Measurements from ENCODE around the gene ADGRG2. TPM values are rescaled to one million over a fixed set of nuclear protein-coding genes. Genes with fewer than 3 reads are reported as not detected.

ADGRG2 gene
- total RNA-seq, 2 experiments from 2014 or later, result not detected

DNA sequence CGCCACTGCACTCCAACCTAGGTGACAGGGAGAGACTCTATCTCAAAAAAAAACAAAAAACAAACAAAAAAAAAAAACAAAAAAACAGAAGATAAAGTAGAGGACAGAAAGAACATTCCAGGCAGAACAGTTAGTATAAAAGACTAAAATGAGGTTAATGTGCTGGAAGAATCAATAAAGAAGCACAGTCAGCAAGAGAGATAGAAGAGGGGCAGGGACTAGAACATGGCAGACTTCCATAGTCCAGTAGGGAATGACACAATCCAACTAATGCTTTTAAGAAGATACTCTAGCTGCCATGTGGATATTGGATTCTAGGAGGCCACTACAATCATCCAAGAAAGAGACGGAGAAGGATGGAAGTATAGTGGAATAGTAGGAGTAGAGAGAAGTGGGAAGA, 11.6 kb downstream of the ADGRG2 start:
- ChIA-PET POLR2A (no interaction called here), CTCF (no interaction called here)
- no peaks in the 10 kb centered on the region for H3K4me1 Mint-ChIP-seq (ENCODE audit: low read depth)
- H3K4me3 Mint-ChIP-seq, result no peak overlapping the region
- no peaks in the 10 kb centered on the region for H3K36me3 Mint-ChIP-seq (ENCODE audit: low read depth)
- no peak overlapping the region for H3K27ac Mint-ChIP-seq
- no peaks in the 10 kb centered on the region for H3K9me3 Mint-ChIP-seq (ENCODE audit: insufficient read depth)
- peaks cover 10% of the 10 kb centered on the region for H3K27me3 Mint-ChIP-seq (ENCODE audit: low read depth)
- DNase-seq, result no peak
- no peak for ATAC-seq

DNA sequence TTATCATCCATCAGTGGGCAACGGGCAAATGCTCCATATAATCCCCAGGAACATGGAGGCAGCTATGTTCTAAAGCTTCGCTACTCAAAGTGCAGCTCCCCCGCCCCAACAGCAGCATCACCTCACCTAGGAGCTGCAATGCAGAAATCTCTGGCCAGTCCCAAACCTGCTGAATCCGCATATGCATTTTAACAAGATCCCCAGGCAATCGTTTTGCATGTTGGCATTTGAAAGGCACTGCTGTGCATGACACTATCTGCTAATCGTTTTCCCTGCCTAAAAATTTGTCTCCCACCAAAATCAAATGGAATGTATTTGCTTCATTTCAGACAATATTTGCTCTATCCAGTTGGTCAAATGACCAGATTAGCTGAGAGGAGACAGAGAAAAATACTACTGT, 15.2 kb downstream of the ADGRG2 start:
- POLR2A ChIA-PET, result no interaction called here
- no peak overlapping the region for H3K27ac Mint-ChIP-seq
- no peaks in the 10 kb centered on the region for H3K9me3 Mint-ChIP-seq (ENCODE audit: insufficient read depth)
- no peaks in the 10 kb centered on the region for H3K36me3 Mint-ChIP-seq (ENCODE audit: low read depth)
- no peak overlapping the region for H3K4me3 Mint-ChIP-seq
- peaks cover 7% of the 10 kb centered on the region for H3K27me3 Mint-ChIP-seq (ENCODE audit: low read depth)
- CTCF ChIA-PET, result no interaction called here
- no peak for ATAC-seq
- no peaks in the 10 kb centered on the region for H3K4me1 Mint-ChIP-seq (ENCODE audit: low read depth)
- no peak for DNase-seq

DNA sequence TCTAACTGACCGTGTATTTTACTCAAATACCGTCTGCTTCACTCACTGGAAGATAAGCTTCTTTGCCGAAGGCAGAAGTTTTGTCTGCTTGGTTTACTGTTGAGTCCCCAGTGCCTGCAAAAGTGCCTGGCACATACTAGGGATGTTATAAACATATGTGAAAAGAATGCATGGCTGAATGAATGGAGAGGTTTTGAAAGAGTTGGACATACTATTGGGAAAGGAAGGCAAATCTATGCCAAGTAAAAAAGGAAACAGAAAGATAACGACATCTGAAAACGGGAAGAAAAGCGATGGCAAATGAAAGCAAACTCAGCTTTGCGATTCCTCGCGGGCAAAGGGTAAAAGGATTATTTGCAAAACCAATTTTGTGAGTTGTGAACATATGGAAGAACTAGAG, 21.7 kb downstream of the ADGRG2 start:
- H3K4me1 Mint-ChIP-seq (ENCODE audit: low read depth), result no peaks in the 10 kb centered on the region
- ChIA-PET POLR2A (no interaction called here), CTCF (no interaction called here)
- no peaks in the 10 kb centered on the region for H3K27me3 Mint-ChIP-seq (ENCODE audit: low read depth)
- H3K36me3 Mint-ChIP-seq (ENCODE audit: low read depth), result no peaks in the 10 kb centered on the region
- H3K9me3 Mint-ChIP-seq (ENCODE audit: insufficient read depth), result no peaks in the 10 kb centered on the region
- DNase-seq, result no peak
- no peak overlapping the region for H3K4me3 Mint-ChIP-seq
- no peak for ATAC-seq
- no peak overlapping the region for H3K27ac Mint-ChIP-seq

DNA sequence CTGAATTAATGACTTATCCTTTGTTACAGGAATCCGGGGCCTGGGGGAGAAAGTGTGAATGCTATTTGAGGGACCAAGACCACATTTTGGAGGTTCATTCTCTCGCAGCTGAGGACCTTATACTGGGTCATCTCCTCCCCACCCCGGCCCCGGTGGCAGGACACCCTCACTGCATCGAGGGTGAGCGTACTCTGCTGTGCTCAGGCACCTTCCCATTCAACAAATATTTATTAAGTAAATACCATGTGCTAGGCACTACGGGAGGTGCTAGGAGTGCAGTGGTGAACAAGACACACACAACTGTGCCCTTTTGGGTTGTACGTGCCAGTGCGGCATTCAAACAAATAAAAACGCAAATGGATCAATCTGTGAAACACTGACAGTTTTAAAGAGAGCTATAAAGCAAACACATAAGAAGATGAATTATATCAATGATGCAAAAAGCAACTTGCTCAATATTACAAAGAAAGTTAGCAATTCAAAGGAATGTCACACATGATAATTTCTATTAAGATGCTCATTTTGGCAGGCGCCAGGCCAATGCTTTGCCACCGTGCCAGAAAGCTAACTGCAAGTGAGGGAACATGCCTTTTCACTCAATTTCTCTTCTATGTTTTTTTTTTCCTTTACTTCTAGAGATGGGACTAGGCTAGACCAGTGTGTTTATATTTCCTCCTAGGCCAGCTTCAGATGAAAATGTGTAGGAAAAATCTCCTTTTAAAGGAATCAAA, 24.6 kb downstream of the ADGRG2 start:
- H3K27me3 Mint-ChIP-seq (ENCODE audit: low read depth), result no peaks in the 10 kb centered on the region
- ATAC-seq (no peak), DNase-seq (no peak)
- H3K36me3 Mint-ChIP-seq (ENCODE audit: low read depth), result no peaks in the 10 kb centered on the region
- no peak overlapping the region for H3K27ac Mint-ChIP-seq
- ChIA-PET CTCF (no interaction called here), POLR2A (interaction anchor here (0.6 kb wide), 1 partner anchor 1277 kb away, joined by 3 read pairs; no protein-coding TSS in a partner anchor)
- no peaks in the 10 kb centered on the region for H3K9me3 Mint-ChIP-seq (ENCODE audit: insufficient read depth)
- no peaks in the 10 kb centered on the region for H3K4me1 Mint-ChIP-seq (ENCODE audit: low read depth)
- no peak overlapping the region for H3K4me3 Mint-ChIP-seq

DNA sequence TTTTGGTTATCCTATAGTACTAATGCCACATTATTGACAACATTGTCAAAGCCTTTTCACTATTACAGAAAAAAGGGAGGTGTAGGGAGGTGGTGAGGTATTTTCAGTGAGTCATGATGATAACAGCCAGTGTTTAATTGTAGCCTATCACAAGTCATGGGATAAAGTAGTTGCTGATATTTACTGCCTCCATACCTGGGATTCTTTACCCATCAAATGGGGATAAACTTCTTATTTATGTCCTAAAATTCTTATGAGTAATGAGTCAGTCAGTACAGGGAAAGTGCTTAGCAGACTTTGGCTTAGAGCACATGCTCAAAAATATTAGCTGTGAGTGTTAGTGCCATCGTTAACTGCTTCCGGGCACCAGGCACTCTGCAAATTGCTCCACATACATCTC, 25.7 kb downstream of the ADGRG2 start:
- H3K9me3 Mint-ChIP-seq (ENCODE audit: insufficient read depth), result no peaks in the 10 kb centered on the region
- DNase-seq (no peak), ATAC-seq (no peak)
- H3K36me3 Mint-ChIP-seq (ENCODE audit: low read depth), result no peaks in the 10 kb centered on the region
- ChIA-PET CTCF (no interaction called here), POLR2A (no interaction called here)
- no peaks in the 10 kb centered on the region for H3K4me1 Mint-ChIP-seq (ENCODE audit: low read depth)
- H3K27me3 Mint-ChIP-seq (ENCODE audit: low read depth), result no peaks in the 10 kb centered on the region
- H3K4me3 Mint-ChIP-seq, result no peak overlapping the region
- no peak overlapping the region for H3K27ac Mint-ChIP-seq

DNA sequence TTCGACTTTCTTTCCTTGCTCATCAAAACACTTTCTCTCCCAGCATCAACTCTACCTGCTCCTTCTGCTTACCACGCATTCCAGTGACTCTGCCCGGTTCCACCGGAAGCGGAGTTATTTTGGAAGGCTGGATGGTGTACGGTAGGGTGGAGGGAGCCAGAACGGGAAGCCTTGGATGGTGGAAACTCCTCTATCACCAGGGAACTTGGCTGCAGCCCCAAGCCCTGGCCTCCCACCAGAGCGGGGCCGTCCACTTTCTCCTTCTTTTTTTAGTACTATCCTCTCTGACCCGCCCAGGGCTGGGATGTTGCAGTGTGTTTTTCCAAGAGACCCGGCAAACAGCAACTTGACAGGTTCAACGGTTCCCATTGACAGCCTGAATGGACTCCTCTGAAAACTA, 27.6 kb downstream of the ADGRG2 start:
- Mint-ChIP-seq H3K4me3 (no peak overlapping the region), H3K9me3 (ENCODE audit: insufficient read depth) (no peaks in the 10 kb centered on the region), H3K27ac (no peak overlapping the region), H3K36me3 (ENCODE audit: low read depth) (no peaks in the 10 kb centered on the region), H3K4me1 (ENCODE audit: low read depth) (no peaks in the 10 kb centered on the region), H3K27me3 (ENCODE audit: low read depth) (no peaks in the 10 kb centered on the region)
- ATAC-seq, result no peak
- CTCF ChIA-PET, result no interaction called here
- POLR2A ChIA-PET, result no interaction called here
- no peak for DNase-seq

DNA sequence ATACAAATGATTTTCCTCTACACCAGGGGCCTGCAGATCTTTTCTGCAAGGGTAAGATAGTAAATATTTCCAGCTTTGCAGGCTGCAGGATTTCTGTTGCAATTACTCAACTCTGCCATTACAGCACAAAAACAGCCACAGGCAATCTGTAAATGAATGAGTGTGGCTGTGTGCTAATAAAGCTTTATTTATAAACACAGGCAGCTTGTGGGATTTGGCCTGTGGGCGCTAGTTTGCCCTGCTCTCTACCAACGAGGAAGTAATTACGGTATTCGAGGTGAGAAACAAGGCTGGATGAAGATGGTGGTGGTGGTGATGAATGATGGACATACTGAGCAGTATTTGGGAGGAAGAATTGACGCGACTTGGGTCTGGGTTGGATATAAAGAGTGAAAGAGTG, 30.7 kb downstream of the ADGRG2 start:
- Mint-ChIP-seq H3K36me3 (ENCODE audit: low read depth) (no peaks in the 10 kb centered on the region), H3K9me3 (ENCODE audit: insufficient read depth) (no peaks in the 10 kb centered on the region), H3K27me3 (ENCODE audit: low read depth) (no peaks in the 10 kb centered on the region), H3K4me3 (no peak overlapping the region), H3K4me1 (ENCODE audit: low read depth) (no peaks in the 10 kb centered on the region), H3K27ac (no peak overlapping the region)
- ATAC-seq, result no peak
- no peak for DNase-seq
- ChIA-PET CTCF (no interaction called here), POLR2A (no interaction called here)

DNA sequence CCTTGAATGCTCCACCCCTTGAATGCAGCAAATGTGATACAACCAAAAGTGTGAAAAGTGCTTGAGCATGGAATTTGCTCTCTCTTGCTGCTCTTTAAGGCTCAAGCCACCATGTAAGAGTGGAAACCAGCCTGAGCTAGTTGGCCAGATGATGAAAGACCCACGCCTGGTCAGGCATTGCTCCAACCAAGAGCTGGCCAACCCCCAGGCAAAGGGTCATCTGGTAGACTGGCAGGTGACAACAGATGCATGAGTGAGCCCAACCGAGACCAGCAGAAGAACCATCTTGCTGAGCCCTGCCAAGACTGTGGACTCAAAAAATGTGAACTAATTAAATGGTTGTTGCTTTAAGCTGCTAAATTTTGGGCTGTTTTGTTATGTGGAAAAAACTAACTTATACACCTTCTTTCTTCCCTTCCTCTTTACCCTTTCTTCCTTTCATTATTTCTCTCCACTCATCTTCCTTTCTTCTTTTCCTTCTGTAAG, 32.7 kb downstream of the ADGRG2 start:
- H3K4me1 Mint-ChIP-seq (ENCODE audit: low read depth), result no peaks in the 10 kb centered on the region
- POLR2A ChIA-PET, result no interaction called here
- ATAC-seq, result no peak
- no peak for DNase-seq
- H3K27ac Mint-ChIP-seq, result no peak overlapping the region
- no peaks in the 10 kb centered on the region for H3K9me3 Mint-ChIP-seq (ENCODE audit: insufficient read depth)
- H3K27me3 Mint-ChIP-seq (ENCODE audit: low read depth), result no peaks in the 10 kb centered on the region
- CTCF ChIA-PET, result no interaction called here
- no peak overlapping the region for H3K4me3 Mint-ChIP-seq
- H3K36me3 Mint-ChIP-seq (ENCODE audit: low read depth), result no peaks in the 10 kb centered on the region

DNA sequence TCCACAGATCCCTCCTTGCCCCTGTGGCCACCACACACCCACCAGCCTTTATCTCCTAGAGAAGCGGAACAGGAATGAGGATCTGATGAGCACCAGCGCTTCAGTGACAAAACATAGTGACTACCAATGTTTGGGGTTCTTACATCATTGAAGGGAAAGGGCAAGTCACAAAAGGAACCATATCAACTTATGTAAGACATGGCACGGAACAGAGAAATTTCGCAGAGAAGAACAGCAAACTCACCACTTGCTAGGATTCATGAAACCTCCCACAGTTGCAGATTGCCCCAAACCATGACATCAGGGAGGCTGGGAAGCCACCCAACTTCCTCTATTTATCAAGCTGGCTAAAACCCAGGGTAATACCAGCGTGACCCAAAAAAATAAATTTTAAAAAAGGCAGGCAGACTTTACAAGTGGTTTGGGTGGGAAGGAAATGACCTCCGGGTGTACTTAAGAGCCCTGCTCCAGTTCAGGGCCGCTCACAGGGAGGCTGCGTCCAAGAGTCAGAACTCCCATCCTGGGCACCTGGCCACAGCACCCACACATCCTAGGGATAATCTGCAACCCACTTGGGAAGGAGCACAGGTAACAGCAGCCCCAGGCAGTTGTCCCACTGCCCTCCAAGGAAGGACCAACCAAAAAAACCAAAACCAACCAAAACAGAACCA, 36.0 kb downstream of the ADGRG2 start:
- Mint-ChIP-seq H3K9me3 (ENCODE audit: insufficient read depth) (no peaks in the 10 kb centered on the region), H3K27me3 (ENCODE audit: low read depth) (no peaks in the 10 kb centered on the region), H3K36me3 (ENCODE audit: low read depth) (no peaks in the 10 kb centered on the region), H3K4me3 (no peak overlapping the region), H3K27ac (no peak overlapping the region), H3K4me1 (ENCODE audit: low read depth) (no peaks in the 10 kb centered on the region)
- ChIA-PET CTCF (no interaction called here), POLR2A (no interaction called here)
- ATAC-seq, result no peak
- DNase-seq, result no peak

DNA sequence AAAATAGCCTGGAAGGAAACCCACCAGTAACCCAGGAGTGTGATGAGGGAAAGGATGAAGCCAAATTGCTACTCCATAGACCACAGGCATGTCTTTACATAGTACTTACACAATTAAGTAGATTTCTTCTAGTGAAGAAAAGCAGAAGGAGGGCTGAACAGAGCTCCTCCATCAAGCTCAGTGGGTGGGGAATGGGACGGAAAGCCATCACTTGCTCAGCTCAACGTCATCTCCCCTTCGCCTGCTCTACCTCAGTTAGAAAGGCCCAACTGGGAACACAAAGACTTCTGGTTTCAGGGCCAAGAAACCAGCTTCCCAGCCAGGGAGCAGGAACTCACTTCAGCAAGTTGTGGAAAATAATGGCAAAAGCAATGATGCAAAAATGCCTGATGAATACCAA, 36.6 kb downstream of the ADGRG2 start:
- DNase-seq, result no peak
- Mint-ChIP-seq H3K9me3 (ENCODE audit: insufficient read depth) (no peaks in the 10 kb centered on the region), H3K36me3 (ENCODE audit: low read depth) (no peaks in the 10 kb centered on the region), H3K27me3 (ENCODE audit: low read depth) (no peaks in the 10 kb centered on the region), H3K27ac (no peak overlapping the region), H3K4me3 (no peak overlapping the region), H3K4me1 (ENCODE audit: low read depth) (no peaks in the 10 kb centered on the region)
- ChIA-PET CTCF (no interaction called here), POLR2A (no interaction called here)
- no peak for ATAC-seq

DNA sequence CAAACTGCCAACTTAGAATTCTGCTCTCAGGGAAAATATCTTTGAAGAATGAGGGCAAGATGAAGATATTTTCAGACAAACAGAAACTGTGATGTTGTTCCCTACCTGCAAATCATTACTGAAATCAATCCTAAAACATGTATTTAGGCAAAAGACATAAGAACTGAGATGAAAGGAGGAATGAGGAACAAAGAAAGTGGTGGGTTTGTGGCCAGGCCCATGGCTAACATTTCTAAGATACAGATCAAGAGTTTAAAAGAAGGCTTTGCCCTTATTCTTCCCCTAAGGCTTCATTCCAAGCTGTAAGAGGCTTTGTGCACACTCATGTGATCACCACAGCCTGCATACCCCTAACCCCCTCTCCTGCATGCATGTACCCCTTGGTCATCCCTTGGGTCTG, 46.5 kb downstream of the ADGRG2 start:
- CTCF ChIA-PET, result no interaction called here
- H3K27me3 Mint-ChIP-seq (ENCODE audit: low read depth), result no peaks in the 10 kb centered on the region
- H3K4me3 Mint-ChIP-seq, result no peak overlapping the region
- POLR2A ChIA-PET, result no interaction called here
- H3K9me3 Mint-ChIP-seq (ENCODE audit: insufficient read depth), result no peaks in the 10 kb centered on the region
- no peaks in the 10 kb centered on the region for H3K36me3 Mint-ChIP-seq (ENCODE audit: low read depth)
- H3K27ac Mint-ChIP-seq, result no peak overlapping the region
- ATAC-seq (no peak), DNase-seq (no peak)
- H3K4me1 Mint-ChIP-seq (ENCODE audit: low read depth), result no peaks in the 10 kb centered on the region

DNA sequence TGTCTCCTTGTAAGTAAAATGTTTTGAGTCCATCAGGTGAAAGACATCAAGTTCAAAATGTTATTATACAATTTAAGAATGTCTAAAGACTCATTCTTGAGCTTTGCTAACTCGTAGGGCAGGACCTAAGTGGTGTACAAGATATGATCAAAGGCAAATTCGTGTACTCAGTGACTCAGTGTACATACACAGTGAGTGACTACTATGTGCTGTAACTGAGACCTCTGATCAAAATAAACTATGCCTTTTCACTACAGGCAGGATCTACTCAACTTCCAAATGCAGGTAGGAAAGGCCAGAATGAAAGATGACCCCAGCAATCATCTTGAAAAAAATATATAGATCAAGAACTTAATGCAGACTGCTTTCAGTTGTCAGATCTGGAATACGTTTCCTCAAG, 49.9 kb downstream of the ADGRG2 start:
- Mint-ChIP-seq H3K36me3 (ENCODE audit: low read depth) (no peaks in the 10 kb centered on the region), H3K9me3 (ENCODE audit: insufficient read depth) (no peaks in the 10 kb centered on the region), H3K27ac (no peak overlapping the region), H3K27me3 (ENCODE audit: low read depth) (no peaks in the 10 kb centered on the region), H3K4me3 (no peak overlapping the region), H3K4me1 (ENCODE audit: low read depth) (no peaks in the 10 kb centered on the region)
- DNase-seq (no peak), ATAC-seq (no peak)
- ChIA-PET POLR2A (no interaction called here), CTCF (no interaction called here)

DNA sequence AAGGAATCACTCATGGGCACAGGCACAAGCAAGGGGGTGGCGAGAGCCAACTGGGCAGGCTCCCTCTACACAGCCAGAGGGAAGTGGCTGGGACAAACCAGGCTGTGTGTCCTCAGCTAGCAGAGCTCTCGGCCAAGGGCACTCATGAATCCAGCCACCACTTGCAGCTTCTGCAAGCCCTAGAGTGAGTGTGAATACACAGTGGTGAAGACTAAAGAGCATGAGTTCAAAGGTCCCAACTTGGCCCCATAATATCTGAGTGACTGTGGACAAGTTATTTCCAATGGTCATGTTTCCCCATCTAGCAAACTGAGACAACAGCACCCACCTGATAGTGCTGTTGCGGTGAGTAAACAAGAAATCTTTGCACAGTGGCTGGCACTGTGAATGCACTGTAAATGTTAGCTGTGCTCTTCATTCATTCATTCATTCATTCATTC, 51.7 kb downstream of the ADGRG2 start:
- no peak overlapping the region for H3K27ac Mint-ChIP-seq
- no peaks in the 10 kb centered on the region for H3K36me3 Mint-ChIP-seq (ENCODE audit: low read depth)
- no peaks in the 10 kb centered on the region for H3K27me3 Mint-ChIP-seq (ENCODE audit: low read depth)
- H3K4me3 Mint-ChIP-seq, result no peak overlapping the region
- CTCF ChIA-PET, result no interaction called here
- no peaks in the 10 kb centered on the region for H3K4me1 Mint-ChIP-seq (ENCODE audit: low read depth)
- no peak for DNase-seq
- no peak for ATAC-seq
- POLR2A ChIA-PET, result interaction anchor here (0.5 kb wide), 1 partner anchor 63 kb away, joined by 3 read pairs; no protein-coding TSS in a partner anchor
- H3K9me3 Mint-ChIP-seq (ENCODE audit: insufficient read depth), result no peaks in the 10 kb centered on the region
